GM19438 (cell line): ENCODE results near the gene ACAP3.

ENCODE experiments used
- ATAC-seq: cut with Tn5 transposase; IDR thresholded peaks from one replicate; pipeline ENCODE4 v1.9.1; 2021; ENCODE audit warnings: low read depth; ENCODE audit not compliant: unreplicated experiment

Gene ACAP3

GRCh38 chr1:1303736-1304135 is 4.0 kb downstream of the ACAP3 start:
- ATAC-seq: no peak

DNA sequence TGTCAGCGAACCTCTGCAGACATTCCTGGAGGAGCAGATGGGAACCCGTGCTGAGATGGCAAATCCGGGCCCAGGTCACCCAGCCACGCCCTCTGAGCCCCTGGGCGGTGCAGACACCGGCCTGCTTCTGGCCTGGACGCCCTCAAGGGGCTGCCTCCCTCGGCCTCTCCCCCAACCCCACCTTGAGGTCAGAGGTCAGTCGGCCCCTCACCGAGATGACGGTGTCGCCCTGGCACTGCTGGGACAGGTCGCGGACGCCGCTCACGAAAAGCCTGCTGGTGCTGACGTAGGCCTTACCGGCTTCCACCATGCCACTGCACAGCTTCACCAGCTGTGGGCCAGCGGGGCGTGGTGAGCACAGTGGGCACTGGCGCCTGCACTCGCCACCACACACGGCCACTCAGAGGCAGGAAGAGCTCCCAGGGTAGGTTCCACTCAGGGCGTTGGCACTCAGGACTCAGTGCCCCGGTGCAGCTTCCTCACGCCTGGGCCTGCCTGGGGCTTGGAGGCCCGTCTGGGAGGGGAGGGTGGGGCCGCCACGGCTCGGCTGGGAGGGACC is 4.7 kb downstream of the ACAP3 start:
- ATAC-seq: no peak

GRCh38 chr1:1302006-1302430 is 5.7 kb downstream of the ACAP3 start:
- no peak for ATAC-seq

- no peak for ATAC-seq
Observed at GRCh38 chr1:1300352-1300739, 7.4 kb downstream of the ACAP3 start.

DNA sequence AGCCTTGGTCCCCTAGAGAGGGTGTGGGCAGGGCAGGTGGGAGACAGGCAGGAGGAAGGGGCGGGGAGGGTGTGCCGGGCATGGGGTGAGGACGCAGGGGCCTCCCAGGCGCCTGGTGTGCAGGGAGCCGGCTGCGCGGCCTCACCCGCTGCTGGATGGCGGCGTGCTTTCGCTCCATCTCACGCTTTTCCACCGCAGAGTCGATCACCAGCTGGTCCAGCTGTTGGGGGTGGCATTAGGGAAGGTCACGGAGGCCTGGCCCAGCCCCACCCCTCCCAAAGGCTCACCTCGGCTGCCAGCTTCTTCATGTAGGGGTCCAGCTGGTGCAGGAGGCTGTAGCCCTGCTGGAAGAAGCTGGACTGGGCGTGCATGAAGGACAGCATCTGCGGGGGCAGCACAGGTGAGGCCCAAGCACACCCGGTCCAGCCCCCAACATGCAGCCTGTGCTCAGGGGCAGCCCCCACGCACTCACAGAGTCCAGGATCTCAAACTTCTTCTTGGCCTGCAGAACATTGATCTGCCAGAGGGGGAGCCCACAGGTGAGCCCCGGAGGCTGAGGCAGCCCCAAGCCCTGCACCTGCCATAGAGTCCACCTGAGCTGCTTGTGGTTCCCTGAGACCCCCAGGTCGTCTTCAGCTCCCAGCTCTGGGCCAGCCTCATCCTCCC is 7.9 kb downstream of the ACAP3 start:
- no peak for ATAC-seq

DNA sequence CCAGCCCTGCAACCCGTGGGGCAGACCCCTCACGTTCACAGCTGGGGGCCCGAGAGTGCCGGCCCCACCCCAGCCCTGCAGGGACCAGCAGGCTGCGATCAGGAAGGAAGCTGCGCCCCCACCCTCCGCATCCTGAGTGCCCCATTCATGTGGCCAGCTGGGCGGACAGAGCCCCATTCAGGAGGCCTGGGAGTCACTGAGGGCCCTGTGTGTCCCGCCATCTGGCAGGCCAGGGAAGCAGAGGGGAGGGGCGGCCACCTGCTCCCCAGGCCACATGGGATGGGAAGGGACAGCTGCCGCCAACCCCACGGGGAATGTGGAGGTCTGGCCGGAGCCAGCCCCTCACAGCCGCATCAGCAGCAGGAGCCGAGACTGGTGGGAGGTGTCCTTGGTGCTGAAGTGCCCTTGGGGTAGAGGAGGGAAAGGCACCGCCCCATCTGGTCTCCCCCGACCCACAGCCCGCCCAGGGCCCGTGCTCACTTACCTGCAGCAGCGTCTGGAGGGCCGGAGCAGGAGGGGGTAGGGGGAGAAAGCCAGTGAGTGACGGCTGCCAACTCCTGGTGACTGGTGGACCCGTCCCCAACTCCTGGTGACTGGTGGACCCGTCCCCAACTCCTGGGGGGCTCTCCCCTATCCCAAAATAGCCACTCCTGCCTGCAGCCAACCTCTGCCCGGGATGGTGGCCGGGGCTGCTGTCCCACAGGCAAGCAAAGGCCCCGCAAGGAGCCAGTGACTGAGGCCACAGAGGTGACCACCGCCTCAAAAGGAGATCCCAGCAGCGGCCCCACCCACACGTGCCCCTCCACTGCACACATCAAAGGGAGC is 8.7 kb downstream of the ACAP3 start:
- no peak for ATAC-seq

DNA sequence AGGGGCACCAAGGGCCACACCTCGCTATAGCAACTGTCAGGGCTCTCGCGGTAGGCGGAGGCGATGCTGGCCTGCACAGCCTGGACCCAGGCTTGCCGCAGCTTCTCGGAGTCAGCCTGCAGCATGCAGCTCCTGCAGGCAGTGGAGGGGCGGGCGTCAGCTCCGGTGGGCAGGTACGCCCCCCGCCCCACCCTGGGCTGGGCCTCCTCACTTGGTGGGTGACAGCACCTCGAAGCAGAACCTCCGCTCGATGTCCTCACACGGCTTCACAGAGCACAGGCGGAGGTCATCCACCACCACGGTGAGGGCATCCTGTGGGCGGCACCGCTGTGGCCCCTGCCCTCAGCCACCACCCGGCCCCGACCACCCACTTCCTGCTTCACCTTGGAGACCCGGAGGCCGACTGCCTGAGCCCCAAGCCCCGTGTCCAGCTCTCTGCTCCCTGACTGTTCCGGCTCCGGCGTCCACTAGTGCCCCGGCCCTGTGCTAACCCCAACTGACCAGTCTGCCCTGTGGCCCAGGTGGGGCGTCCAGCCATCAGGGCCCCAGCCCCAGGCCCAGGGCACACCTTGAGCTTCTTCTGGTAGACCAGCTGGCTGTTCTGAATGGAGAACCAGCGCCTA is 9.8 kb downstream of the ACAP3 start:
- ATAC-seq: no peak

DNA sequence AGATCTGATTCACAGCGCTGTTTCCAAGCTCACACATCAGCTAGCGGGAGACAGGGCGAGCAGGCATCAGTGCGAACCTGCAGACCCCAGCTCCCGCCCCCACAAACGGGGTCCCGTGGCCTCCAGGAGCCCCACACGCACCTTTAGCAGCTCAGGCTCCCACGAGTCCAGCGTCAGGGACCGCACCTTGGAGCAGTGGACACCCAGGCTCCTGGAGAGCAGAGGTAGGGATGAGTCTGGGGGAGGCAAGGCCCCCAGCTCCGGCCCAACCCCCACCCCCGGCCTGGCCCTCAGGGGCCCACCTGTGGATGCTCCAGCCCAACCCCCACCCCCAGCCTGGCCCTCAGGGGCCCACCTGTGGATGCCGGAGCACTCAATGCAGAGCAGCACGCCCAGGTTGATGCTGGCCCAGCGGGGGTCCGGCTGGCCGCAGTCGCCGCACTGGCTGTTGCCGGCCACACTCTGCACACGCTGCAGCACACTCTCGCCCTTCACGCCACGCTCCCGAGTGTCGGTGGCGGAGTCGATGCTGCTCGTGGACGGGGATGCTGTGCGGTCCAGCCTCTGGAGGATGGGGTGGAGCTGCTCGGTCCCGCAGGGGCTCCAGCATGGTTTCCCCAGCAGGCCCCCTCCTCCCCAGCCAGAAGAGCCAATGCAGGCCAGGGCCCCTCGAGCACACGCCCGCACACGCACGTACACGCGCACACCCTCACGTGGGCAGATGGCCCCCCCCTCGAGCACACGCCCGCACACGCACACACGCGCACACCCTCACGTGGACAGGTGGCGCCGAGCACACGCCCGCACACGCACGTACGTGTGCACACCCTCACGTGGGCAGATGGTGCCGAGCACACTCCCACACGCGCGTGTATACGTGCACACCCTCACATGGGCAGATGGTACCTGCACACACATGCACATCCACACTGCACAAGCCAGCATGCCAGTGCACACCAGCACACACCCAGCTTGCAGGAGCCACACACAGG is 11.4 kb downstream of the ACAP3 start:
- ATAC-seq: no peak

DNA sequence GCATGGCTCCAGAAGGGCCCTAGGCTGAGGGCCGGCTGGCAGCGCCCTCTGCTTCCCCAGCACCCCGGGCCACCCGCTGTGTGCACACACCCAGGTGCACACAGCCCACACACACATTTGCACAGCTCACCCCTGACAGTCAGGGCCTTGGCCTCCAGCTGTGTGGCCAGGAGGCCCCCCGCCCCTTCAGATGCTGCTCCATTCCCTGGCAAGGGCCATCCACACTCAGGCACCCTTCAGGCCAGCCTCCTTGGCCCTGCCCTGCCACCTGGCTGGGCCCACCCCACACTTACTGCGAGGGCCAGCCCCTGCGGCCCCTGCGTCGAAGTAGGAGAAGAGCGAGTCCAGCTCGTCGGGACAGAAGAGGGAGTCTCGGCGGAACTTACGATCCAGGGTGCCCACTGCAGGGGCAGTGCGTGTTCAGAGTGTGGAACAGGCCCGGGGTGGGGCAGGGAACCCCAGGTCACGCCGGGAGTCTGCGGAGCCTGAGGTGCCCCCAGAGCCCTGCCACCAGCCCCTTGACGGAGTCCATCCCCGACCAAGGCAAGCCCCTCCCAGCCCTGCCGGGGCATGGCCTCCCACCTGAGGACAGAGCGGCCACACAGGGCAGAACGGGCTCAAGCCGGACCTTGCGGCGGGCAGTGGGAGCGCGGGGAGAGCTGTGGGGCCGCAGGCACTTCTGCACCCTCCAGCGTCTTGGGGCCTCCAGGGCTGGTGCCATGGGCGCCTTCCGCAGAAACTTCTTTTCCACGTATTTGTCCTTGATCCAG is 12.4 kb downstream of the ACAP3 start:
- no peak for ATAC-seq

GRCh38 chr1:1294250-1294890 is 13.4 kb downstream of the ACAP3 start:
- ATAC-seq: no peak

DNA sequence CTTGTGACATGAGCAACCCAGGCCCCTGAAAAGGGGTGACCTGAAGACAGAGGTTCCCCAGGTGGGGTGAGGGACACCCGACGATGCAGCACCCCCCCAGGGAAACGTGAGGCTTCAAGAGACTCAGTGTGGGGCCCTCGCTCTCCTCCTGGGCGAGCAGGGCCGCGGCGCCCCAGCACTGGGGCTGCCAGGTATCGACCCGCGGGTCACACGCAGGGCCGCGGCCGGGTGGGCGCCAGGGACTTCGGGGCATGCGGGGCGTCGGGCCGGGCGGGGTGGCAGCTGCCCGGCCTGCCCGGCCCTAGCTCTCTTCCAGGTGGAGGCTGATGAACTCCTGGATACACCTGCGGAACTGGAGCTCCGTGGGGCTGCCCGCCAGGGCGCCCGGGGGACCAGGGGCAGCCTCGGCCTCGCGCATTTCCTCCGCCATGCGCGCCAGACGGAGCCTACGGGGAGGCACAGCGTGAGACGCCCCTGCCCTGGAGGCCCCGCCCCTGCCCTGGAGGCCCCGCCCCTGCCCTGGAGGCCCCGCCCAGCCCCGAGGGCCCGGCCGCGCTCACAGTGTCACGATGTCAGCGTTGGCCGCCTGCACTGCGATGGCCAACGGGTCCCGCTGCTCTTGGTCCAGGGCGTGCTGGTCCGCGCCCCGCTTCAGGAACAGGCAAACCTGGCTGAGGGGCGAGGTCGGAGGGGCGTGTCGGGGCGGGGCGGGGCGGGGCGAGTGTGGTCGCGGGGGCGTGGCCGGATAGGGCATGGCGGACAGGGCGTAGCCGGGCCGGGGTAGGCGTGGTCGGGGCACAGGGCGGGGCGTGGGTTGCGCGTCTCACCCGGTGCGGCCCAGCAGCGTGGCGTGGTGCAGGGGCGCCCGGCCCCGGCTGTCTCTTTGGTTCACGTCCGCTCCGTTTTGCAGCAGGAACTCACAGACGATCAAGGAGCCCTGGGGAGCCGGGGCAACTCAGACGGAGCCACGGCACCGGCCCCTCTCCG is 14.2 kb downstream of the ACAP3 start:
- ATAC-seq: no peak

DNA sequence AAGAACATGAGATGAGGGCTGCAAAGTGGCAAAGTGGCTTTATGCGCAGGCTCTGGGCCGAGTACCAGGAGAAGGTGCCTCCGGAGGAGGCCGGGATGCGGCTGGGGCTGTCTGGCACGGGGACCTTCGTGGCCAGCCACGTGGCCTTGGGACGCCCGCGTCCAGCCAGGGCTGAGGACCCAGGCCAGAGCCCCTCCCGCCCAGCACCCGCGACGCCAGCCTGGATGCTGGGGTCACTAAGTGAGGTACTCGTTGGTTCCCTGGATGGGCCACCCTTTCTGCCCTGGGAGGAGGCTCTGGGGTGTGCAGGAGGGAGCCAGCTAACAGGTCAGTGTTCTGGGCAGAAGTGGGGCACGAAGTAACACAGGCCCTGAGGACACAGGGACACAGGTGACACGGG is 14.9 kb downstream of the ACAP3 start:
- no peak for ATAC-seq

DNA sequence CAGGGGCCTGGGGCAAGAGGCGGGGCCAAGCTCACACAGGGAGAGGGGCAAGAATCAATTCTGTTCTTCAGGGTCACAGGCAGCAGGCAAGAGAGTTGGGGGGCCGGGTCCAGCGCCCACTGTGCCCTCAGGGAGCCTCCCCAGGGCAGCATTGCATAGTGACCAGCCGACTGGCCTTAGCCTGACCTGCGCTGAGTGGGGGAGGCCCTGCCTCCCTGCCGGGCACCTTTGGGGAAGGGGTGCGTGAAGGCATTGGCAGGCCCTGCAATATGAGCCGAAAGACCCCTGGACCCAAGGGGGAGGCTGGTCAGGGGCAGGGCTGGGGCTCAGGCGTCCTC is 15.3 kb downstream of the ACAP3 start:
- no peak for ATAC-seq

DNA sequence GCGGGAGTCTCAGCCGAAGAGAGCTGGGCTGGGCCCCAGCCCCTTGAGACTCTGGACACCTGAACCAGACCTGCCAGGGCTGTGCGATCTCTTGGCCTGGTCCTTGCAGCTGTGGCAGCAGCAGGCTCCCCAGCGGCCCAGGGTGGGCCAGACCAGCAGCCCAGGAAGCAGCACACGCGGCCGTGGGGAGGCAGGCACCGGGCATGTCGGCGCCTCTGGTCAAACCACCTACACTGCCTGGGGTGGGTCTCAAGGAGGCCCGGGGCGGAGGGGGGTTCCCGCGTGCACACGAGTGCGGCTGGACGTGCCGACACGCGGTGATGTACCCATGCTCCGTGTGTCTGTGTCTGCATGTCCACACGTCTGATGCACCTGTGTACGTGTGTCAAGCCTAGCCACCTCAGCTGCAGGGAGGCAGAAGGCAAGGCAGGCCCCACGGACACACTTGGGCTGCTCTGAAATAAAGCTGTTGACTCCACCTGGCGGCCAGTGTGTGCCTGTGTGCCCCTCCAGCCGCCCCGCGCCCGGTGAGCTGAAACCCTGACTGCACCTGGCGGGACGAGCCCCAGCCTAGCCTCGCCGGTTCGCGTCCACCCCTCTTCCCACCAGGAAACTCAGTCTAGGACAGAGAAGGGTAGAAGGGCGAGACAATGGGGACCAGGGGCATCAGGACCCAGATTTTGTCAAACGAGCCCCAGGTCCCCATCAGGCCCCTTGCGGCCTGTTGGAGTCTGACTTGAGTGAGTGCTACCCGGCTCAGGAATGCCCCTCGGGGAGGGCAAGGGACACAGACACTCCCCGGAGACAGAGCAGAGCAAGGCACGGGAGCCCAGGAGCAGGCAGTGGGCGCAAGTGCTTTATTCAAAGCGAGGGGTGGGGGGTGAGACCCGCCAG is 15.9 kb downstream of the ACAP3 start:
- no peak for ATAC-seq

DNA sequence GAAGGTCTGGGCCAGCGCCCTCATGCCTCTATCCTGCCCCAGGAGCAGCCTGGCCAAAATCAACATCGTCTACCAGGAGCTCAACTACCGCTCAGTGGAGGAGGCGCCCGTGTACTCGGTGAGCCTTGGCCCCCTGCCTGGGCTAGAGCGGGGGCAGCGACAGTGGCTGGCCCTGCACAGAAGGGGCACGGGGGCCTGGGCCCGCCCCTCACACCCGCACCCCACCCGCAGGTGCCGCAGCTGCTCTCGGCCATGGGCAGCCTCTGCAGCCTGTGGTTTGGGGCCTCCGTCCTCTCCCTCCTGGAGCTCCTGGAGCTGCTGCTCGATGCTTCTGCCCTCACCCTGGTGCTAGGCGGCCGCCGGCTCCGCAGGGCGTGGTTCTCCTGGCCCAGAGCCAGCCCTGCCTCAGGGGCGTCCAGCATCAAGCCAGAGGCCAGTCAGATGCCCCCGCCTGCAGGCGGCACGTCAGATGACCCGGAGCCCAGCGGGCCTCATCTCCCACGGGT is 16.7 kb downstream of the ACAP3 start:
- ATAC-seq: no peak

- ATAC-seq: no peak
Observed at GRCh38 chr1:1290238-1290731, 17.4 kb downstream of the ACAP3 start.
